GM18517 (cell line): ENCODE measurements around the gene GUK1.

Experiments
- ATAC-seq: cut with Tn5 transposase; IDR thresholded peaks from one replicate; pipeline ENCODE4 v1.9.1; 2021; ENCODE audit warnings: mild to moderate bottlenecking, moderate library complexity; ENCODE audit not compliant: unreplicated experiment

GUK1 gene

DNA sequence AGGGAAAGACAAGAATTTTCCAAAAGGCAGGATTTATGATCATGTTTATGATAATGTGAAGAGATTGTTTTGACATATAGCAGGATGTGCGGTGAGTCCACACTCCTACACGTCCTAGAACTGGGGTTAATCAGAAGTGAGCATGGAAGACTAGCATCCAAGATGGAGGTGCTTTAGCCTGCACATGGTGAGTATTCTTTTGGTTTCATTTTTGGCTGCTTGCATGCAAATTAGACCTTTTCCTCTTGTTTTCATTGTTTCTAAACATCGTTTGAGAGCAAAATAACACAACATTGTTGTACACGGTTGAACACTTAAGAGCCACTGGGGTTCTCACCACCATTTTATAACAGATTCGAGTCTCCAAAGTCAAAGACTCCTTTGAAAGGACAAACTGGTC lies 14.9 kb upstream of the GUK1 start:
- ATAC-seq, result no peak

DNA sequence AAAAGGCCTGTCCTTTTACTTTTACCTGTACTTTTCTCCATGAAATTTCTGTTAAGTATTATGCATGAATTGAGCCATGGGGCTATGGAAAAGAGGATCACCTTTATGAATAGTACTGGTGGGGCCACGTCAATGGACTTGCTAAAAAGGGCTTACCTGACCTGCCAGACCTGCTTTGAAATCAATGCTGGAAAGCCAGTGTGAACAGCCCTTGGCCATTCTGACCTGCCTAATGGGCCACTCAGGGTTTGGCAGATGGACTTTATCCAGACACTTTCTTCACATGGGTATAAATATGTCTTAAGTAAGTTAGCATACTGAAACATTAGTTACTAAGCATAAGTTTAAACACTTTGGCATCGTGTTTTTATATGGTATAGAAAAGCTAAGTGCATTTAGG lies 8.3 kb upstream of the GUK1 start:
- ATAC-seq, result no peak

DNA sequence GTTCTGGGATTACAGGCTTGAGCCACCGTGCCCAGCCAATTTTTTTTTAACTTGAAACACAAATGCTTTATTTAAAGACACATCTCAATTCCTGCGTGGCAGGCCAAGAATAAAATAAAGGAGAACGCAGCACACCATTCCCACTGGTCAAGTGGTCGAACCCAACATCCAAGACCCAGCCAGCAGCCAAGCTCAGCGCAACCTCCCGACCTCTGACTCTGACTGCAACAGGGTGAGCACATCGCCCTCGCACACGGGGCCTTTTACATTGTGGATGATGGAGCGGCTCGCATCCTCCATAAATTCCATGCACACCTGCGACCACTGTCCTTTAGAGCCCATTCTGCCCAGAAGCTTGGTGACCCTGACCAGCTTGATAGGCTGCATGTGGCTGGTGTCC lies 5.5 kb upstream of the GUK1 start:
- ATAC-seq, result no peak

DNA sequence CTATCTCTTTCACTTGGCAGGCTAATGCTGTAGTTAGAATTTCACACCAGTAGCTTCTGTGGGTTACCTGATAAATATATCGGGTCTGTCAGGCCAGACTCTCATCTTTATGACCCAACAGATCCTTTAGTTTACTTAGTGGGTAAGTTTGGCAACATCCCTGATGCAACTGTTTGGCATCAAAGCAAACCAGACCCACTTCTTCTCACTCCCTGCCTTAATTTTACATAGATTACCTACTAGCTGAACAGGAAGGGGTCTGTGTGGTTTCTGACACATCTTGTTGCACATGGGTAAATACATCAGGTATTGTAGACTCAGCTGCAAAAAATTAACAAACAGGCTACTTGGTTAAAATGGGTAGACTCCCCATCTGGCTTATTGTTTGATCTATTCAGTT lies 3.2 kb upstream of the GUK1 start:
- no peak for ATAC-seq

DNA sequence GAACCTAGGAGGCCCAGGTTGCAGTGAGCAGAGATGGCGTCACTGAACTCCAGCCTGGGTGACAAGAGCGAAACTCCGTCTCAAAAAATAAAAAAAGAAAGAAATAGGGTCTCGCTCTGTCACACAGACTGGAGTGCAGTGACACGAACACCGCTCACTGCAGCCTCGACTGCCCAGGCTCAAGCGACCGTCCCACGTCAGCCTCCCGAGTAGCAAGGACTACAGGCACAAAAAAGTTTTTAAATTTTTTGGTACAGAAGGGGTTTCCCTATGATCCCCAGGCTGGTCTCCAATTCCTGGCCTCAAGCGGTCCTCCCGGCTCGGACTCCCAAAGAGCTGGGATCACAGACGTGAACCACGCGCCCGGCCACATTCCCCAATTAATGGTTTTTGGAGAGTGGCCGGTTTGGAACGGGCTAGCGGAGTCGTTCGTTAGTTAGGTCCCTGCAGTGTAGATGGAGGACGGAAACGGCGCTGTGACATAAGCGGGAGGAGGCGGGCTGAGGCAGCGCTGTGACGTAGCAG lies 611 bp upstream of the GUK1 start:
- ATAC-seq, result no peak

DNA sequence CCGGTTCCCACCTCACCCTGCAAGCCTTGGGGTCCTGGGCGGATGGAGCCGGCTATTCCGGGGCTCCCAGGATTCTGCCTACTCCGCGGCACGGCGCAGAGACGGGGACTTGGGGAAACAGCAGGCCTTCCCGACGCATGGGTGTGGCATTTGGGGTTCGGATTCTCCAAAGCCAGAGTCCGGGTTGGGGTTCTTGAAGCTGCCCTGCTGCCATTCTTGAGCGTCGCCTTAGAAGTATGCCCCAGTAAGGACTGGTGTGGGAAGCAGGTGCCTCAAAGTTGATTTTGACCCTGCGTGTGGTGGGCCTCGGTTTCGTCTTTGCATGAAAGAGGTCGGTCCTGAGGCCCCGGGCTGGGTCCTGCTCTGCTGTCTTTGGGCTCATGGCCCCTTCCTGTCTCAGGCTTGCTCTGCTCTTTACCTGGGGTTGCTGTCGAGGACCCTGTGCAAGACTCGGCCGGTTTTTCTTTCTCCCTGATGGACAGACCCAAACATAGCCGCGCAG lies 696 bp downstream of the GUK1 start:
- no peak for ATAC-seq

DNA sequence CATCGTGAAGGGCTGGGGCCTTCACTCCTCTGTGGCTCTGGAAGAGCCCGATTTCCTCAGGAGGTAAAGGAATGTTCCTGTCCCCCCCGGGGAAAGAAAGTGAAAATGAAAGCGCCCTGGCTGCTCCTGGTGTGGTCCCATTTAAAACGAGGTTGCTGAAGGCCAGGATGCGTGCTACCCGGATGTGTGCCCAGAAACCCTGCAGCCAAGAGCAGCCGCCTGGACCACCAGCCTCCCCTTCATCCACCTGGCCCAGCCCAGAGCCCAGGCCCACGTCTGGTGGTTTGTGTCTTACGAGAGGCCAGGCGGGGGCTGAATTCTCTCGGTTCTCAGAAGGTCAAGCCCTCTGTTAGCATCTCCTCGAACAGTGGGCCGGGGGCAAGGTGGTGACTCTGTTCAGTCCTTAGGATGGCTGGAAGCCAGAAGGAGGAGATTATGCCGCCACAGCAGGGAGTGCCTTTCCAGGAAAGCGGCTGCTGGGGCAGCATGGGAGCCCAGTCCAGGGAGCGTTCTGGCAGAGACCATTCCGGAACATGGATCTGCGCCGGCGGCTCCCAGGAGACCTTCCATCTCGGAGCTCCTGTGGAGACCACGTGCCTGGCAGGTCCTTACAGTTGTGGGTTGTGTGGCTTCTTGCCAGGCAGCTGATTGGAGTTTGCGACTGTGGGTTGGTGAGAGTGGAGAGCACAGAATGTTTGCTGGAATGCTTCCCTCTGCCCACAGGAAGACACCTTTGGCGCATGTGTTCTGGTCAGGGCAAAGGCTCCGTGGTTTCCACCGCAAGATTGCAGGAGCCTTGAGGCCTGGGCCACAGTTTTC lies 1.4 kb downstream of the GUK1 start:
- ATAC-seq, result no peak

DNA sequence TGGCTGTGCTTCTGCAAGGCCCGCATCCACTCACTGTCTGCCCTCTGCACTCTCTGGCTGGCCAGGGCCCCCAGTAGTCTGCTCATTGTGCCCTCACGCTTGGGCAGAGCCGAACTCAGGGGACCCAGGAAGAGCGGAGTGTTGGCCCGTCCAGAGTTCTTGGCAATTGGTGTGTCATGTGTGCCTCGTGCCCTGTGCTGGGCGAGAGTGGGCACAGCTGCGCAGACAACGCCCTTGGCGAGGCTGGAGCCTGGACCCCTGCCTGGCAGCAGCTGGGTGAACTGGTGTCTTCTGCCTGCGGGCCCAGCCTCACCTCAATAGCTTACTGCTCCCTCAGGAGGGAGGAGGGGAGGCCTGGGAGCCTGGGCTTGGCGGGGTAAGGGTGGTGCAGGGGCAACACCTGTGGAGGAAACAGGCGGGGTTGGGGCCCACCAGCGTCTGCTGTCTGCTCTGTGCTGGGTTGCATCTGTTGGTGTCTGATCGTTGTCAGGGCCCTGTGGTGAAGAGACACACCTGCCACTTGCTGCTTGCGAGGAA lies 2.1 kb downstream of the GUK1 start:
- no peak for ATAC-seq

DNA sequence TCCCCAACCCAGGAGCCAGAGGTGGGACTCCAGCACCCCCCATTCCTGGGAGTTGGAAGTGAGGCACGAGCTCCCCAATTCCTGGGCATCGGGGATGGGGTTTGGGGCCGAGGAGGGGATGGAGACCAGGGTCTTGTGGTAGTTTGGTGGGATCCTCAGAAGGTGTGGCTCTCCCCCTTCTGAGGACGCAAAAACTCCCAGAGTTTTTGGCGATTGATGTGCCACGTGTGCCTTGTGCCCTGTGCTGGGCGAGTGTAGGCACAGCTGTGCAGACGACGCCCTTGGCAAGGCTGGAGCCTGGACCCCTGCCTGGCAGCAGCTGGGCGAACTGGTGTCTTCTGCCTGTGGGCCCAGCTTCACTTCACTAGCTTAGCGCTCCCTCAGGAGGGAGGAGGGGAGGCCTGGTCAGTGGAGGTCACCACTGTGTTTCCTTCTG lies 2.6 kb downstream of the GUK1 start:
- ATAC-seq, result no peak

DNA sequence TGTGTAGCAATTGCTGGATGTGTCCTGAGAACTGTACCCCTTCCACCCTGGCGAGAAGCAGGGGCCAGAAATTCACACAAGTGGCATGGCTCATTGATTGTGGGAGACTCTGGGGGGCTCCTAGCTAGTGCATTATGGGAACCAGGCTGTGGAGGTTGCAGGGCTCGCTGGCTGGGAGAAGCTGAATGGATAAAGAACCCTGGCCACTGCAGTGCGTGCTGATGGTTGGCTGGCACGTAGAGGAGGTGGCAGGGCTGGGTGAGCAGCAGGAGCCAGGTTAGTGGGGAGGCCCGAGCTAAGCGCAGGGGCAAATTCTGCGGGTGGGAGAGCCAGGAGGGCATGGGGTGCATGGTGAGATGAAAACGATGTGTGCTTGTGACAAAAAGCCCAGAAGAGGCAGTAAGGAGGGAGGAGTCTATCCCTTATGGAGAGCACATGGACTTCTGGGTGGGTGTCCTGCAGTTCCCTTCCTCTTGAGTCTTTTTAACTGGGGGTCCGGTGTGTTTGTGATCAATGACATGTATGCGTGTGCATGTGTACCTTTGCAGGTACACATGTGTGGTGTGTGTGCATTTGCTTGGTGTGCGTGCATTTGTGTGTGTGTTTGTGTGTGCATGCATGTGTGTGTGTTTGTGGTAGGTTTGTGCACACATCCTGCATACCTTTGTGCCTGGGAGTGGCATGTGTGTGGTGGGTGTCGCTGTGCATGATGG lies 3.6 kb downstream of the GUK1 start:
- ATAC-seq, result no peak

DNA sequence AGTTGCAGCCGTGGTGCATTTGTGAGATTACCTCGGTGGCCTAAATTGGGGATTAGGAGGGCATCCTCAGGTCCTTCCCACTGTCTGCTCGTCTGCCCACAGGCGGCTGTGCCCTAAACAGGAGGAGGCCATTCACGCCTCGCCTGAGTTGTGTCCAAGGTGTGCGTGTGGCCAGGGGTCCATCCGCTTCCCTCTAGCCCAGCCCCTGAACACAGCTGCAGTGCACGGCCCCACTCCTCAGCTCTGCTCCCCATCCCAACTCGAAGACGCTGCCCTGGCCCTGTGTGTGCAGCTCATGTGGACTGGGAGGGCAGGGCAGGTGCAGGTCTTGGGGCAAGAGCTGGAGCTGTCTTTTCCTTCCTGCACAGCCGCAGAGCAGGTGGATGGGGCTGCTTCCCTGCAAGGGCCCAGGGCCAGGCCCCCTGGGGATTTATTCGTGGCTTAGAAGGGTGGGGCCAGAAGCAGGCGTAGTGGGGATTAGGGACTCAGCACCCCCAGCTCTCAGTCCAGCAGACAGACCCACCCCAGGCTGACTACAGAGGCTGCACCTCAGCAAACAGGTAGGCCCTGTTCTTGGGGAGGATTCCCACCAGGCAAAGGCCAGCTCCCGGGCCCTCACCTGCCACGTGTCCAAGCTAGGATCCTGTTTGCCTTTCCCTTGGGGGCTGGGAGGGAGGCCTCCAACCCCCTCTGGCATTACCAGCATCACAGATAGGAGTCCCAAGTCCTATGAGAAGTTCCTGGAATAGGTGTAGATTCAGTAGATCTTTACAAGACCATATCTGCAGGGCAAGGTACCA lies 4.3 kb downstream of the GUK1 start:
- no peak for ATAC-seq

DNA sequence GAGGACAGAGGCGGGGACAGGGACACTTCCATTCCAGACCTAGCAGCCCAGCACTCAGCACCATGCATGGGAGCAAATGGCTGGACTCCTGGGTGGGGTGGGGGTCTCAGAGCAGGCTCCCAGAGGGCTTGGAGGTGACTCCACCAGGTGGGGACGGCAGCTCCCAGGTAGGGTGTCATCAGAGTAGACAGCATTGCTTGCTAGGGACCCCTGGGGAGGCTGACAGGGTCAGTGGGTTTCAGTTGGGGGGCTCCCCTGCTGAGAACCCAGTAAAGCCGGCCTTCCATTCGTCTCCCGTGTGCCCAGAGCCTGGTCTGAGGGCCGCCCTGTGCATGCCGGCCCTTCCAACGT lies 4.9 kb downstream of the GUK1 start:
- no peak for ATAC-seq

DNA sequence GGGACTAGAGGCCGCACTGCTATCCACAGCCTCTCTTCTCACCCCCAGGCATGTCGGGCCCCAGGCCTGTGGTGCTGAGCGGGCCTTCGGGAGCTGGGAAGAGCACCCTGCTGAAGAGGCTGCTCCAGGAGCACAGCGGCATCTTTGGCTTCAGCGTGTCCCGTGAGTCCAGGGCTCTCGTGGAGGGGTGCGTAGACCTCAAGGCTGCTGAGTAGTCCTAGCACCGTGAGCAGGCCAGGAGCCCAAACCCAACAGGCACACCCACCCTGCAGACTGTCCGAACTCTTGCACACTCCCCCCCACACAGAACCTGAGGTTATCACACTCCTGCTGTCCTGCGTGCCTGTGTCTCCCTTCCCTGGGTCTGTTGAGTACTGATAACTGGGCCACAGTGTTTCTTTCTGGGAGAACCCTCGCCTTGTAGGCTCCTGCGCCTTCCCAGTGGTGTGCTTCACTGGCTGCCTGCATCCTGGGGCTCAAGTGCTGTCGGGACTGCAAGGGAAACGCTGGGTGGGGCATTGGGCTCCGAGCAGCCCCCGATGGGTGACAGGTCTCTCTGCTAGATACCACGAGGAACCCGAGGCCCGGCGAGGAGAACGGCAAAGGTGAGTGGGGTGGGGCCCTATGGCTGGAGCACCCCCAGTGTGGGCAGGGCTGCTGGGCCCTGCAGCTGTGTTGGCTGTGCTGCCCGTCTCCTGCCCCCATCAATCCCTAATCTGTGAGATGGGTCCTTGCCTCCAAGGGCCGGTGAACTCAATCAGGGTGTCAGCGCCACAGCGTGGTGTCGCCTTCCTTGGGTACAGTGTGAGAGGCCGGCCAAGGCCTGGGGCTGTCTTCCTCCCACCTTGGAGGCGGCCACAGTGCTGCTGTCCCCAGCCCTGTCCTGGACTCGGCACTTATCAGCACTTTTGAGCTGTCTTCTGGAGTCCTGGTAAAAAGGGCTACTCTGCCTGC lies 5.7 kb downstream of the GUK1 start:
- ATAC-seq, result no peak

DNA sequence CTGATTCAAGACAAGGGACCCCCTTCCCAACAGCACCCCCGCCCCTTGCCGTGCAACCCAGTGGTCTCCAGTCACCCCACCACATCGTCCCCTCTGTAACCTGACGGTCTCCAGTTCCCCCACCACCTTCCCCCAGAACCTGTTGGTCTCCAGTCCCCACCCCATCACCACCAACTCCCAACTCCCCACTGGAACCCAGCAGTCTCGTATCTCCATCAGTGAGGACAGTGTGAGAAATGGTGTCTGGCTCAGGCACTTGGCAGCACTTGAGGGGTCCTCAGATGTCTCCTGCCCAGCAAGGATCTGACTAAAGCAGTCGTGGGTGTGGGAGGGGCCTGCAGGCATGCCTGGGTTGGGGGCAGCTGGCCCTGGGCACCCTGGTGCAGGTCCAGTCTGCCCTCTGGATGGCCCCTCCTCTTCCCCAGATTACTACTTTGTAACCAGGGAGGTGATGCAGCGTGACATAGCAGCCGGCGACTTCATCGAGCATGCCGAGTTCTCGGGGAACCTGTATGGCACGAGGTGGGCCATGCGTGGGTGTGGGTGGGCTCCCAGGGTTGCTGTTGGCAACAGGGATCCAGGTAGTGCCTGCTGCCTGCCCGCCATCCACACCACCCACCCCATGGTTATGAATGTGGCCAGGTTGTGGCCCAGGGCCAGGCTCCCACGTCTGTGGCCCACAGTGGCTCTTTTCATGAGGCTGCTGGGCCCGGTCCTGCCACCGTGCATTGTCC lies 6.5 kb downstream of the GUK1 start:
- ATAC-seq, result no peak

DNA sequence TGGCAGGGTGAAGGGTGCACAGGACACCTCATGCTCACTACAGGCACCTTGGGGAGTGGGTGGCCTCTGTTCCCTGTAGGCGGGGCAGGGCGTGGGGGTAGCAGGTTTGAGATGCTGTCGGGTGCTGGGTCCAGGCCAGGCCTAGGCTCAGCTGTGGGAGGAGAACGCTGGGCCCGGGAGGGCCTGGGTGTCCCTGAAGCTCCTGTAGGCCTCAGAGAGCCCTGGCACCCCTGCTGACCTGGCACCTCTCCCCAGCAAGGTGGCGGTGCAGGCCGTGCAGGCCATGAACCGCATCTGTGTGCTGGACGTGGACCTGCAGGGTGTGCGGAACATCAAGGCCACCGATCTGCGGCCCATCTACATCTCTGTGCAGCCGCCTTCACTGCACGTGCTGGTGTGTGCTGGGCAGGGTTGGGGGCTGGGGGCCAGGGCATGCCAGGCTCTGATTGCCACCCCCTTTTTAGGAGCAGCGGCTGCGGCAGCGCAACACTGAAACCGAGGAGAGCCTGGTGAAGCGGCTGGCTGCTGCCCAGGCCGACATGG lies 7.1 kb downstream of the GUK1 start:
- no peak for ATAC-seq

DNA sequence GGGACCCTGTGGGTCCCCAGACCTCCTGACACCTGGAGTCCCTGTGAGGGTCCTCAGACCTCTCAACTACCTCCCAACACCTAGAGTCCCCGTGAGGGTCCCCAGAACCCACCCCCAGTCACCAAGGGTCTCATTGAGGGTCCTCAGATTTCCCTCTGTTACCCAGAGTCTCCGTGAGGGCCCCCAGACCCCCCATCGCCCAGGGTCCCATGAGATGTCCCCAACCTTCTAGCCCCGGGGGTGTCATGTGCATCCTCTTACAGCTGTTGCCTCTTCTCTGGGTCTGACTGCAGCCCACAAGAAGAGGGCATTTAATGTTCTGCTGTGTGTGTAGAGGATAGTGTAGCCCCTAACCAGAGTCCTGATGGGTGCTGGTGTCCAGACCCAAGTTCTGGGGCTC lies 7.7 kb downstream of the GUK1 start:
- ATAC-seq, result no peak

DNA sequence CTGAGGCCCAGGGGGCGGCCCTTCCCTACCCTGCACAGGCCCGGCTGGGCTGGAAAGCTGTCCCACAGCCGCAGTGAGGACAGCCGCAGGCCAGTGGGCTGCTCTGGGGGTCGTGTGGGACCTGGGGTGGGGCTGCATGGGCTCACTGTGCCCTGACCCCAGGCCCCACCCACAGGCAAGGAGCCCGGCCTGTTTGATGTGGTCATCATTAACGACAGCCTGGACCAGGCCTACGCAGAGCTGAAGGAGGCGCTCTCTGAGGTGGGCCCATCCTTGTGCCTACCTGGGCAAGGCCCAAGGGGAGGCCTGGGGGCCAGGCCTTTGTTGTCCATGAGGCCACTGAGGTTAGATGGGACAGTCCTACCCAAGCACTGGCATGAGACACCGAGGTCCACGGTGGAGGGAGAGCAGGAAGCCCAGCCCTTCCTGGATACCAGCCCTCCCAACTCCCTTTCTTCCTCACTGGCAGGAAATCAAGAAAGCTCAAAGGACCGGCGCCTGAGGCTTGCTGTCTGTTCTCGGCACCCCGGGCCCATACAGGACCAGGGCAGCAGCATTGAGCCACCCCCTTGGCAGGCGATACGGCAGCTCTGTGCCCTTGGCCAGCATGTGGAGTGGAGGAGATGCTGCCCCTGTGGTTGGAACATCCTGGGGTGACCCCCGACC lies 8.2 kb downstream of the GUK1 start:
- no peak for ATAC-seq

DNA sequence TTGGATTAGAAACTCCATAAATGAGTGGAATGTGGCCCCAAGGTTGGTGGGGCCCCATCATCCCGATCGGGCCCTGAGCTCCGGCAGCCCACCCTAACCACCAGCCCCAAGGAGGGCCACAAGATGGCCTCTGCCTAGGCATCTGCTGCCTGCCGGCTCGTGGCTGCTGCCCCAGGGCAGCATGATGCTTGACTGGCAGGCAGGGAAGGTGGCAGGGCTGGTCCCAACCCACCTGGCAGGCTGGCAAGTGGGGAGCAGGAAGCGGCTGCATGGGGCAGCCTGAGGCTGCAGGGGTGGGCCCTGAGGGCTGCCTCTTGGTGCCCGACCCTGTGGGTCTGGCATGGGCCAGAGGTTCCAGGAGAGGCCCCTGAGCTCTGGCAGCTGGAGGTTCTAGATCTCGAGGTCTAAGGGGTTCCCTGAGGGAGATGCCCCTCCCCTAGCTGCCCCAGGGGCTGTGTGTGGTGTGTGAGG lies 8.9 kb downstream of the GUK1 start:
- ATAC-seq, result no peak
